GM23338 (cell line): ENCODE results near the gene C11orf16. TPM values are rescaled to one million over a fixed set of nuclear protein-coding genes. Genes with fewer than 3 reads are reported as not detected.

ENCODE experiments used
- ATAC-seq: fragments of 200-7000 bp; cut with Tn5 transposase; 3 replicates; pipeline ENCODE4 v1.9.1; 2020
- DNase-seq: peaks from one replicate; pipeline ENCODE4 v3.0.0-alpha.2; 2015; ENCODE audit warnings: low spot score
- H2AFZ ChIP-seq: fragments of 200-600 bp; sonication (generic); 2 replicates; pipeline ENCODE4 v1.8.0; 2016; ENCODE audit warnings: antibody characterized with exemption, mild to moderate bottlenecking, moderate library complexity
- H3F3A ChIP-seq: fragments of 200-600 bp; sonication (generic); replicated peaks from 2 replicates; pipeline ENCODE4 v1.8.0; 2017; ENCODE audit warnings: antibody characterized with exemption, mixed run types, low read depth
- H3K27ac ChIP-seq: fragments of 200-600 bp; sonication (generic); 2 replicates; pipeline ENCODE4 v1.6.1; 2016; ENCODE audit warnings: low read depth
- H3K27me3 ChIP-seq: fragments of 200-600 bp; sonication (generic); 2 replicates; pipeline ENCODE4 v1.8.0; 2016; ENCODE audit warnings: mild to moderate bottlenecking, mixed run types, moderate library complexity; ENCODE audit not compliant: insufficient read depth
- H3K36me3 ChIP-seq: fragments of 200-600 bp; sonication (generic); 2 replicates; pipeline ENCODE4 v1.8.0; 2016; ENCODE audit warnings: mild to moderate bottlenecking; ENCODE audit not compliant: insufficient read depth
- H3K4me1 ChIP-seq: fragments of 200-600 bp; sonication (generic); 2 replicates; pipeline ENCODE4 v1.8.0; 2016; ENCODE audit warnings: mild to moderate bottlenecking, moderate library complexity; ENCODE audit not compliant: insufficient read depth
- H3K4me2 ChIP-seq: fragments of 200-600 bp; sonication (generic); 2 replicates; pipeline ENCODE4 v1.7.1; 2017; ENCODE audit warnings: mixed run types
- H3K4me3 ChIP-seq: fragments of 200-600 bp; sonication (generic); 2 replicates; pipeline ENCODE4 v1.6.1; 2016; ENCODE audit warnings: mixed run types
- H3K79me2 ChIP-seq: fragments of 200-600 bp; sonication (generic); replicated peaks from 2 replicates; pipeline ENCODE4 v1.8.0; 2017; ENCODE audit warnings: mild to moderate bottlenecking; ENCODE audit not compliant: insufficient read depth
- H3K9me2 ChIP-seq: fragments of 200-600 bp; sonication (generic); 2 replicates; pipeline ENCODE4 v1.8.0; 2017; ENCODE audit not compliant: insufficient read depth
- H4K20me1 ChIP-seq: fragments of 200-600 bp; sonication (generic); replicated peaks from 2 replicates; pipeline ENCODE4 v1.8.0; 2017; ENCODE audit warnings: mild to moderate bottlenecking; ENCODE audit not compliant: insufficient read depth
- H3K27ac Mint-ChIP-seq: 2 replicates; pipeline ENCODE4 v1.8.0; 2020; ENCODE audit warnings: inconsistent platforms, mild to moderate bottlenecking, moderate library complexity, mixed read lengths
- H3K27me3 Mint-ChIP-seq: 3 replicates; pipeline ENCODE4 v1.8.0; 2022; ENCODE audit warnings: low read depth, mild to moderate bottlenecking, moderate library complexity, mixed read lengths, inconsistent platforms; ENCODE audit not compliant: insufficient read depth, poor library complexity
- H3K36me3 Mint-ChIP-seq: 3 replicates; pipeline ENCODE4 v1.8.0; 2021; ENCODE audit warnings: low read depth, mild to moderate bottlenecking, inconsistent platforms, moderate library complexity, mixed read lengths
- H3K4me1 Mint-ChIP-seq: 3 replicates; pipeline ENCODE4 v1.8.0; 2020; ENCODE audit warnings: mild to moderate bottlenecking, inconsistent platforms, mixed read lengths
- H3K4me3 Mint-ChIP-seq: 3 replicates; pipeline ENCODE4 v1.8.0; 2021; ENCODE audit warnings: moderate library complexity, mild to moderate bottlenecking, inconsistent platforms, mixed read lengths
- H3K9me3 Mint-ChIP-seq: 3 replicates; pipeline ENCODE4 v1.8.0; 2020; ENCODE audit warnings: moderate library complexity, mild to moderate bottlenecking, inconsistent platforms, mixed read lengths
- CREB1 ChIP-seq: fragments of 250-450 bp; sonication (Bioruptor Pico); IDR thresholded peaks from 2 replicates; pipeline ENCODE4 v1.5.0; 2020; ENCODE audit warnings: low read depth, mild to moderate bottlenecking, moderate library complexity
- EZH2 ChIP-seq: fragments of 200-600 bp; sonication (generic); IDR thresholded peaks from one replicate; pipeline ENCODE4 v1.8.0; 2017; ENCODE audit warnings: antibody characterized with exemption, mild to moderate bottlenecking, low read depth; ENCODE audit not compliant: unreplicated experiment
- JUNB ChIP-seq: IDR thresholded peaks from one replicate; pipeline ENCODE4 v1.6.1; 2016; ENCODE audit warnings: antibody characterized with exemption; ENCODE audit not compliant: unreplicated experiment
- NANOG ChIP-seq: IDR thresholded peaks from 2 replicates; pipeline ENCODE4 v1.6.1; 2016; ENCODE audit warnings: antibody characterized with exemption, borderline replicate concordance
- ZNF114 ChIP-seq: fragments of 250-450 bp; sonication (Bioruptor Pico); IDR thresholded peaks from 2 replicates; pipeline ENCODE4 v1.5.0; 2020; ENCODE audit warnings: mild to moderate bottlenecking, moderate library complexity
- ZNF331 ChIP-seq: fragments of 250-450 bp; sonication (Bioruptor Pico); IDR thresholded peaks from 2 replicates; pipeline ENCODE4 v1.5.0; 2020; ENCODE audit warnings: low read depth, mild to moderate bottlenecking, moderate library complexity
- polyA plus RNA-seq: library from polyadenylated mRNA; unstranded; fragments of >200 nt; fragmentation: Nextera tagmentation; extraction: Ambion mirVana; gene quantifications from 2 replicates; pipeline ENCODE4 v1.2.1, GENCODE V29; 2016
- total RNA-seq: library from RNA; depleted of rRNA; stranded (reverse); fragments of >200 nt; shearing (Covaris generic); gene quantifications from 2 replicates; pipeline ENCODE4 v1.2.3, GENCODE V29; 2014
- TF ChIP-seq, protein P1 (sequence below), 2 experiments: fragments of 200-600 bp in 1 of 2; sonication (generic) in 1 of 2; conservative IDR thresholded peaks; 2 replicates each; pipeline versions ENCODE4 v1.5.1 to v1.6.1; 2016 to 2017; ENCODE audit warnings: antibody characterized with exemption in 2 of 2, low read depth in 2 of 2, mild to moderate bottlenecking in 2 of 2, moderate library complexity in 1 of 2
- TF ChIP-seq, protein P2 (sequence below): fragments of 250-450 bp; sonication (Bioruptor Pico); IDR thresholded peaks from 2 replicates; pipeline ENCODE4 v1.5.0; 2020; ENCODE audit warnings: mild to moderate bottlenecking, moderate library complexity

C11orf16 gene
- total and polyA plus RNA-seq, 2 experiments from 2014 or later = not detected

- H4K20me1 ChIP-seq = no peaks in the 10 kb centered on the region; the same call in 1 of the 2 replicates
- peak; percentile 84 for ATAC-seq
- peaks cover 21% of the 10 kb centered on the region for H3K79me2 ChIP-seq
- H3K4me3 ChIP-seq = peak overlapping the region; percentile 97
- H3K9me2 ChIP-seq = no peaks in the 10 kb centered on the region
- H3K4me2 ChIP-seq = peak overlapping the region; percentile 97
- TF ChIP-seq EZH2 (no peak), JUNB (no peak), CREB1 (CRISPR knock-in tag) (no peak), ZNF331 (CRISPR knock-in tag) (no peak), NANOG (no peak), ZNF114 (CRISPR knock-in tag) (no peak)
- TF ChIP-seq, protein P1, sequence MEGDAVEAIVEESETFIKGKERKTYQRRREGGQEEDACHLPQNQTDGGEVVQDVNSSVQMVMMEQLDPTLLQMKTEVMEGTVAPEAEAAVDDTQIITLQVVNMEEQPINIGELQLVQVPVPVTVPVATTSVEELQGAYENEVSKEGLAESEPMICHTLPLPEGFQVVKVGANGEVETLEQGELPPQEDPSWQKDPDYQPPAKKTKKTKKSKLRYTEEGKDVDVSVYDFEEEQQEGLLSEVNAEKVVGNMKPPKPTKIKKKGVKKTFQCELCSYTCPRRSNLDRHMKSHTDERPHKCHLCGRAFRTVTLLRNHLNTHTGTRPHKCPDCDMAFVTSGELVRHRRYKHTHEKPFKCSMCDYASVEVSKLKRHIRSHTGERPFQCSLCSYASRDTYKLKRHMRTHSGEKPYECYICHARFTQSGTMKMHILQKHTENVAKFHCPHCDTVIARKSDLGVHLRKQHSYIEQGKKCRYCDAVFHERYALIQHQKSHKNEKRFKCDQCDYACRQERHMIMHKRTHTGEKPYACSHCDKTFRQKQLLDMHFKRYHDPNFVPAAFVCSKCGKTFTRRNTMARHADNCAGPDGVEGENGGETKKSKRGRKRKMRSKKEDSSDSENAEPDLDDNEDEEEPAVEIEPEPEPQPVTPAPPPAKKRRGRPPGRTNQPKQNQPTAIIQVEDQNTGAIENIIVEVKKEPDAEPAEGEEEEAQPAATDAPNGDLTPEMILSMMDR (conservative IDR thresholded peaks at IDR 0.05; ENCODE audit: low read depth in 2 of 2) = no peak
- TF ChIP-seq, protein P2, sequence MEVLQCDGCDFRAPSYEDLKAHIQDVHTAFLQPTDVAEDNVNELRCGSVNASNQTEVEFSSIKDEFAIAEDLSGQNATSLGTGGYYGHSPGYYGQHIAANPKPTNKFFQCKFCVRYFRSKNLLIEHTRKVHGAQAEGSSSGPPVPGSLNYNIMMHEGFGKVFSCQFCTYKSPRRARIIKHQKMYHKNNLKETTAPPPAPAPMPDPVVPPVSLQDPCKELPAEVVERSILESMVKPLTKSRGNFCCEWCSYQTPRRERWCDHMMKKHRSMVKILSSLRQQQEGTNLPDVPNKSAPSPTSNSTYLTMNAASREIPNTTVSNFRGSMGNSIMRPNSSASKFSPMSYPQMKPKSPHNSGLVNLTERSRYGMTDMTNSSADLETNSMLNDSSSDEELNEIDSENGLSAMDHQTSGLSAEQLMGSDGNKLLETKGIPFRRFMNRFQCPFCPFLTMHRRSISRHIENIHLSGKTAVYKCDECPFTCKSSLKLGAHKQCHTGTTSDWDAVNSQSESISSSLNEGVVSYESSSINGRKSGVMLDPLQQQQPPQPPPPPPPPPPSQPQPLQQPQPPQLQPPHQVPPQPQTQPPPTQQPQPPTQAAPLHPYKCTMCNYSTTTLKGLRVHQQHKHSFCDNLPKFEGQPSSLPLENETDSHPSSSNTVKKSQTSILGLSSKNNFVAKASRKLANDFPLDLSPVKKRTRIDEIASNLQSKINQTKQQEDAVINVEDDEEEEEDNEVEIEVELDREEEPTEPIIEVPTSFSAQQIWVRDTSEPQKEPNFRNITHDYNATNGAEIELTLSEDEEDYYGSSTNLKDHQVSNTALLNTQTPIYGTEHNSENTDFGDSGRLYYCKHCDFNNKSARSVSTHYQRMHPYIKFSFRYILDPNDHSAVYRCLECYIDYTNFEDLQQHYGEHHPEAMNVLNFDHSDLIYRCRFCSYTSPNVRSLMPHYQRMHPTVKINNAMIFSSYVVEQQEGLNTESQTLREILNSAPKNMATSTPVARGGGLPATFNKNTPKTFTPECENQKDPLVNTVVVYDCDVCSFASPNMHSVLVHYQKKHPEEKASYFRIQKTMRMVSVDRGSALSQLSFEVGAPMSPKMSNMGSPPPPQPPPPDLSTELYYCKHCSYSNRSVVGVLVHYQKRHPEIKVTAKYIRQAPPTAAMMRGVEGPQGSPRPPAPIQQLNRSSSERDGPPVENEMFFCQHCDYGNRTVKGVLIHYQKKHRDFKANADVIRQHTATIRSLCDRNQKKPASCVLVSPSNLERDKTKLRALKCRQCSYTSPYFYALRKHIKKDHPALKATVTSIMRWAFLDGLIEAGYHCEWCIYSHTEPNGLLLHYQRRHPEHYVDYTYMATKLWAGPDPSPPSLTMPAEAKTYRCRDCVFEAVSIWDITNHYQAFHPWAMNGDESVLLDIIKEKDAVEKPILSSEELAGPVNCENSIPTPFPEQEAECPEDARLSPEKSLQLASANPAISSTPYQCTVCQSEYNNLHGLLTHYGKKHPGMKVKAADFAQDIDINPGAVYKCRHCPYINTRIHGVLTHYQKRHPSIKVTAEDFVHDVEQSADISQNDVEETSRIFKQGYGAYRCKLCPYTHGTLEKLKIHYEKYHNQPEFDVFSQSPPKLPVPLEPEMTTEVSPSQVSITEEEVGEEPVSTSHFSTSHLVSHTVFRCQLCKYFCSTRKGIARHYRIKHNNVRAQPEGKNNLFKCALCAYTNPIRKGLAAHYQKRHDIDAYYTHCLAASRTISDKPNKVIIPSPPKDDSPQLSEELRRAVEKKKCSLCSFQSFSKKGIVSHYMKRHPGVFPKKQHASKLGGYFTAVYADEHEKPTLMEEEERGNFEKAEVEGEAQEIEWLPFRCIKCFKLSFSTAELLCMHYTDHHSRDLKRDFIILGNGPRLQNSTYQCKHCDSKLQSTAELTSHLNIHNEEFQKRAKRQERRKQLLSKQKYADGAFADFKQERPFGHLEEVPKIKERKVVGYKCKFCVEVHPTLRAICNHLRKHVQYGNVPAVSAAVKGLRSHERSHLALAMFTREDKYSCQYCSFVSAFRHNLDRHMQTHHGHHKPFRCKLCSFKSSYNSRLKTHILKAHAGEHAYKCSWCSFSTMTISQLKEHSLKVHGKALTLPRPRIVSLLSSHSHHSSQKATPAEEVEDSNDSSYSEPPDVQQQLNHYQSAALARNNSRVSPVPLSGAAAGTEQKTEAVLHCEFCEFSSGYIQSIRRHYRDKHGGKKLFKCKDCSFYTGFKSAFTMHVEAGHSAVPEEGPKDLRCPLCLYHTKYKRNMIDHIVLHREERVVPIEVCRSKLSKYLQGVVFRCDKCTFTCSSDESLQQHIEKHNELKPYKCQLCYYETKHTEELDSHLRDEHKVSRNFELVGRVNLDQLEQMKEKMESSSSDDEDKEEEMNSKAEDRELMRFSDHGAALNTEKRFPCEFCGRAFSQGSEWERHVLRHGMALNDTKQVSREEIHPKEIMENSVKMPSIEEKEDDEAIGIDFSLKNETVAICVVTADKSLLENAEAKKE (CRISPR knock-in tag) = no peak
- H3K36me3 Mint-ChIP-seq = no peaks in the 10 kb centered on the region; the same call in 2 of the 3 replicates
- no peaks in the 10 kb centered on the region for H3K36me3 ChIP-seq
- peak; percentile 92 for DNase-seq
- no peaks in the 10 kb centered on the region for H3K27me3 Mint-ChIP-seq
- H3K4me3 Mint-ChIP-seq = peak overlapping the region; percentile 90
- peak overlapping the region; percentile 55; the same call in 1 of the 2 replicates for H3K27ac Mint-ChIP-seq
- peaks cover 6% of the 10 kb centered on the region; the same call in 1 of the 2 replicates for H3K4me1 ChIP-seq
- peaks cover 14% of the 10 kb centered on the region for H3K4me1 Mint-ChIP-seq
- peak overlapping the region; percentile 95 for H3K27ac ChIP-seq
- peak overlapping the region; percentile 96 for H2AFZ ChIP-seq
- peaks cover 14% of the 10 kb centered on the region for H3F3A ChIP-seq
- no peaks in the 10 kb centered on the region for H3K9me3 Mint-ChIP-seq
- H3K27me3 ChIP-seq = no peaks in the 10 kb centered on the region
Measured at GRCh38 chr11:8963569-8964323, 31.0 kb upstream of the C11orf16 start.
